ENCODE measurements around the gene CDH4.

DNA sequence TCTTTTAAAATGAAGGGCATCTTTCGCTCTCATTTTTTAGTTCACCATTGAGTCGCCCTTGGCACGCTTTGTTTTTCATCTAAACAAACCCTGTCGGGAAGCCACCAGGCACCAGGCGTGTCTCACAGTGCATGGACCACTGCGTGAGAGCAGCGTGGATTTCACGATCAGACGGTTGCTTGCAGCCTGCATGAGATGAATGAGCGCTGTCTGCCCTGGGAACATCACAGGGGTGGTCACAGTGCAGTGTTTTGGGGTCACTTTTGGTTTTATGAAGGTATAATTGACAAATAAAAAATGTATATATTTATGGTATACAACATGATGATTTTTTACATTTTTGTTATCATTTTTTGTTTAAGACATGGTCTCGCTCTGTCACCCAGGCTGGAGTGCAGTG is 61.3 kb downstream of the CDH4 start:
- TF ChIP-seq CTCF (IDR thresholded peaks at IDR 0.05; ENCODE audit: insufficient read depth, low read length), result no peak
- TF ChIP-seq POLR2AphosphoS5 (IDR thresholded peaks at IDR 0.05; ENCODE audit: low read depth), result no peak
